Spleen (tissue), 13 donors: Measurements from ENCODE around the gene ANO3. TPM values are rescaled to one million over a fixed set of nuclear protein-coding genes. Genes with fewer than 3 reads are reported as not detected.

Experiments
- DNase-seq: peaks from one replicate; pipeline ENCODE4 v3.0.0-alpha.2; 2020
- H3K27ac ChIP-seq, 8 donors: fragments of 200-600 bp; sonication (generic) in 7 of 8; 1 replicate in 4 of 8; 2 replicates in 4 of 8; pipeline versions ENCODE4 v1.5.0 to v1.8.0; 2016 to 2021; ENCODE audit warnings: inconsistent platforms in 4 of 8, mild to moderate bottlenecking in 4 of 8, moderate library complexity in 1 of 8
- H3K27me3 ChIP-seq, 7 donors: fragments of 200-600 bp; sonication (generic) in 6 of 7; replicated peaks in 1 of 7; 1 replicate in 4 of 7; 2 replicates in 3 of 7; pipeline versions ENCODE4 v1.5.0 to v1.8.0; 2016 to 2021; ENCODE audit warnings: inconsistent platforms in 3 of 7, mild to moderate bottlenecking in 1 of 7
- H3K36me3 ChIP-seq, 6 donors: fragments of 200-600 bp; sonication (generic) in 5 of 6; 1 replicate in 4 of 6; 2 replicates in 2 of 6; pipeline versions ENCODE4 v1.5.0 to v1.8.0; 2016 to 2021; ENCODE audit warnings: inconsistent platforms in 2 of 6
- H3K4me1 ChIP-seq, 6 donors: fragments of 200-600 bp; sonication (generic) in 5 of 6; 1 replicate in 3 of 6; 2 replicates in 3 of 6; pipeline versions ENCODE4 v1.5.0 to v1.8.0; 2016 to 2021; ENCODE audit warnings: inconsistent platforms in 3 of 6
- H3K4me3 ChIP-seq, 8 donors: fragments of 200-600 bp; sonication (generic) in 7 of 8; 1 replicate in 4 of 8; 2 replicates in 4 of 8; pipeline versions ENCODE4 v1.5.0 to v1.8.0; 2016 to 2021; ENCODE audit warnings: inconsistent platforms in 4 of 8, mild to moderate bottlenecking in 4 of 8, moderate library complexity in 2 of 8
- H3K9me3 ChIP-seq, 8 donors: fragments of 200-600 bp; sonication (generic) in 7 of 8; 1 replicate in 4 of 8; 2 replicates in 4 of 8; pipeline versions ENCODE4 v1.5.0 to v1.8.0; 2016 to 2021; ENCODE audit warnings: inconsistent platforms in 4 of 8
- CTCF ChIP-seq, 11 experiments: fragments of 200-600 bp in 7 of 11; fragments of 450-650 bp in 4 of 11; sonication (generic) in 4 of 11; IDR thresholded peaks in 8 of 11; conservative IDR thresholded peaks in 3 of 11; 1 replicate in 7 of 11; 2 replicates in 4 of 11; pipeline versions ENCODE4 v1.4.0 to v1.8.0; 2016 to 2021; ENCODE audit warnings: antibody characterized with exemption in 11 of 11, inconsistent platforms in 4 of 11, mild to moderate bottlenecking in 1 of 11
- POLR2A ChIP-seq, 3 donors: fragments of 450-650 bp; IDR thresholded peaks; one replicate each; pipeline ENCODE4 v1.5.1; 2017; ENCODE audit warnings: antibody characterized with exemption in 3 of 3, mild to moderate bottlenecking in 1 of 3
- POLR2AphosphoS5 ChIP-seq, 3 donors: sonication (generic); formaldehyde crosslinking; IDR thresholded peaks; one replicate each; pipeline ENCODE4 v1.5.1; 2017; ENCODE audit warnings: antibody characterized with exemption in 3 of 3
- WGBS, 5 donors: extraction: QIAGEN DNeasy Blood & Tissue Kit in 3 of 5; methylation state at CpG; one replicate each; pipeline versions ENCODE4 v1.1.5 to v1.1.7; 2013 to 2018; 5-methylcytosine and 5-hydroxymethylcytosine counted together
- intact Hi-C: fragments of 100-400 bp; cut with DNase I; formaldehyde crosslinking; loops from one replicate; pipeline ENCODE4 v1.15.0; 2023; ENCODE audit warnings: low total_unique reads
- long read RNA-seq, 2 donors: transcript quantifications; one replicate each; lab custom pipeline, GENCODE V29; 2026
- polyA plus RNA-seq, 3 donors: library from polyadenylated mRNA; stranded (reverse); fragments of 200-250 nt; gene quantifications; one replicate each; pipeline ENCODE4 v1.2.1, GENCODE V29; 2013
- total RNA-seq, 7 donors: library from RNA; depleted of rRNA in 3 of 7; stranded (reverse); fragments of >200 nt in 3 of 7; fragmentation: NEBNext Ultra II Directional in 4 of 7; extraction: Animal tissue kit (Norgen Biotek cat#: 25700) in 4 of 7; gene quantifications; one replicate each; pipeline versions ENCODE4 v1.1.0 to v1.2.1, GENCODE V29; 2016 to 2021
- donor health status: healthy with polysubstance abuse.
- donor health status: DM: no; HTN: no; CAD: no; lungs with moderate emphysema.
- donor health status: DM: no; HTN: no; CAD: no.
- donor health status: Bipolar disorder and iron deficiency.
- donor health status: healthy.
- donor health status: DM: no; HTN: no; CAD: no.
- donor health status: DM: yes; HTN: yes; CAD: no.

ANO3 gene
- total RNA-seq (1 to 10 TPM in 1 of 7 donors, under 1 TPM in 4, not detected in 2; 0.09 to 2.6 (median 0.39) TPM), polyA plus RNA-seq (under 1 TPM in 1 of 3 donors, not detected in 2; 0.03 TPM)
- long read RNA-seq, donor 1: 0 reads
- long read RNA-seq, donor 2: 0 reads

GRCh38 chr11:26331911-26332571 lies at the start of gene ANO3:
ANO3 (plus strand) TSS chr11:26332130; CDS start chr11:26332276, 146 bp downstream.
- intact Hi-C loops: no loop called here
- 5 to 15% (median 8%) methylated on average over 21 to 36 of the region's 36 CpGs for whole genome bisulfite sequencing, 5 donors
- H3K27me3 ChIP-seq: peaks cover 0 to 48% (median 10%) of the 10 kb centered on the region in 7 donors

GRCh38 chr11:26283852-26284408 lies 48.0 kb upstream of the ANO3 start:
- intact Hi-C loops: no loop called here
- H3K27ac ChIP-seq: no peak overlapping the region
- TF ChIP-seq POLR2AphosphoS5 (IDR thresholded peaks at IDR 0.05): no peak
- TF ChIP-seq CTCF (IDR thresholded peaks at IDR 0.05 in 8 of 11, conservative IDR thresholded peaks at IDR 0.05 in 3 of 11): no peak
- no peak for TF ChIP-seq POLR2A (IDR thresholded peaks at IDR 0.05)
- WGBS, 5 donors: 55 to 68% (median 64%) methylated on average over 6 of the region's 6 CpGs
- no peaks in the 10 kb centered on the region for H3K36me3 ChIP-seq
- peaks cover 0 to 8% (median 2%) of the 10 kb centered on the region in 6 donors for H3K4me1 ChIP-seq
- no peaks in the 10 kb centered on the region for H3K9me3 ChIP-seq
- DNase-seq: no peak
- H3K4me3 ChIP-seq: peak overlapping the region in 2 of 8 donors; percentile 36 to 65
- H3K27me3 ChIP-seq: peaks cover 0 to 4% (median 0%) of the 10 kb centered on the region in 7 donors

More at GRCh38 chr11:26331911-26332571, at the start of gene ANO3:
- H3K4me3 ChIP-seq: peak within 1 kb of the TSS in 4 of 8 donors; percentile 2 to 33 (median 2)
- H3K4me1 ChIP-seq: peaks cover 0 to 9% (median 0%) of the 10 kb centered on the region in 6 donors
- no peak for DNase-seq
- TF ChIP-seq POLR2AphosphoS5 (IDR thresholded peaks at IDR 0.05) (no peak), CTCF (IDR thresholded peaks at IDR 0.05 in 8 of 11, conservative IDR thresholded peaks at IDR 0.05 in 3 of 11) (peak in 2 of 11 experiments; percentile 8 to 20)
- H3K9me3 ChIP-seq: no peaks in the 10 kb centered on the region
- no peaks in the 10 kb centered on the region for H3K36me3 ChIP-seq
- H3K27ac ChIP-seq: no peak within 1 kb of the TSS

GRCh38 chr11:26285608-26286007 lies 46.3 kb upstream of the ANO3 start:
- WGBS, 5 donors: 65 to 94% (median 75%) methylated on average over 3 of the region's 3 CpGs
- H3K27me3 ChIP-seq: peaks cover 0 to 4% (median 0%) of the 10 kb centered on the region in 7 donors
- DNase-seq: no peak
- TF ChIP-seq POLR2AphosphoS5 (IDR thresholded peaks at IDR 0.05): no peak
- TF ChIP-seq CTCF (IDR thresholded peaks at IDR 0.05 in 8 of 11, conservative IDR thresholded peaks at IDR 0.05 in 3 of 11): no peak
- no peak for TF ChIP-seq POLR2A (IDR thresholded peaks at IDR 0.05)
- no peak overlapping the region for H3K27ac ChIP-seq
- peaks cover 0 to 8% (median 2%) of the 10 kb centered on the region in 6 donors for H3K4me1 ChIP-seq
- H3K36me3 ChIP-seq: no peaks in the 10 kb centered on the region
- intact Hi-C loops: no loop called here
- no peaks in the 10 kb centered on the region for H3K9me3 ChIP-seq
- H3K4me3 ChIP-seq: no peak overlapping the region

- TF ChIP-seq CTCF (IDR thresholded peaks at IDR 0.05 in 8 of 11, conservative IDR thresholded peaks at IDR 0.05 in 3 of 11): peak in 2 of 11 experiments; percentile 7 to 35
- no peak for TF ChIP-seq POLR2A (IDR thresholded peaks at IDR 0.05)
- no peak for TF ChIP-seq POLR2AphosphoS5 (IDR thresholded peaks at IDR 0.05)
- Histone ChIP-seq H3K4me3 (no peak overlapping the region), H3K4me1 (peaks cover 0 to 8% (median 2%) of the 10 kb centered on the region in 6 donors), H3K9me3 (no peaks in the 10 kb centered on the region), H3K27me3 (peaks cover 0 to 4% (median 0%) of the 10 kb centered on the region in 7 donors), H3K27ac (no peak overlapping the region), H3K36me3 (no peaks in the 10 kb centered on the region)
- no peak for DNase-seq
- WGBS, 5 donors: 31 to 43% (median 39%) methylated on average over 5 of the region's 5 CpGs
- intact Hi-C loops: no loop called here
Measured at GRCh38 chr11:26286472-26287066, 45.4 kb upstream of the ANO3 start.
